Stomach smooth muscle (tissue), 2 donors: ENCODE results near the gene PLEKHO2.
A peak's percentile ranks its signal among the peaks of the same experiment; 100 is the strongest.

Experiments
- H3K27ac ChIP-seq: one replicate; pipeline ENCODE4 v1.7.0; 2013; ENCODE audit warnings: mild to moderate bottlenecking, low read length, inconsistent platforms
- H3K27me3 ChIP-seq, 2 donors: one replicate each; pipeline ENCODE4 v1.7.0; 2013; ENCODE audit warnings: low read length in 2 of 2; ENCODE audit not compliant: insufficient read depth in 2 of 2, control insufficient read depth in 1 of 2
- H3K36me3 ChIP-seq, 2 donors: one replicate each; pipeline ENCODE4 v1.7.0; 2013; ENCODE audit warnings: low read length in 2 of 2; ENCODE audit not compliant: control insufficient read depth in 2 of 2, insufficient read depth in 2 of 2
- H3K4me1 ChIP-seq: one replicate; pipeline ENCODE4 v1.7.0; 2013; ENCODE audit warnings: low read length; ENCODE audit not compliant: control insufficient read depth, insufficient read depth
- H3K4me3 ChIP-seq, 2 donors: one replicate each; pipeline ENCODE4 v1.7.0; 2013; ENCODE audit warnings: low read length in 2 of 2
- H3K9ac ChIP-seq, 2 donors: one replicate each; pipeline ENCODE4 v1.7.0; 2013; ENCODE audit warnings: low read length in 2 of 2, mild to moderate bottlenecking in 1 of 2
- H3K9me3 ChIP-seq, 2 donors: one replicate each; pipeline ENCODE4 v1.7.0; 2013; ENCODE audit warnings: low read length in 2 of 2; ENCODE audit not compliant: control insufficient read depth in 2 of 2
- donor health status: healthy.
- donor health status: Pancreatic carcinoma.

Gene PLEKHO2

DNA sequence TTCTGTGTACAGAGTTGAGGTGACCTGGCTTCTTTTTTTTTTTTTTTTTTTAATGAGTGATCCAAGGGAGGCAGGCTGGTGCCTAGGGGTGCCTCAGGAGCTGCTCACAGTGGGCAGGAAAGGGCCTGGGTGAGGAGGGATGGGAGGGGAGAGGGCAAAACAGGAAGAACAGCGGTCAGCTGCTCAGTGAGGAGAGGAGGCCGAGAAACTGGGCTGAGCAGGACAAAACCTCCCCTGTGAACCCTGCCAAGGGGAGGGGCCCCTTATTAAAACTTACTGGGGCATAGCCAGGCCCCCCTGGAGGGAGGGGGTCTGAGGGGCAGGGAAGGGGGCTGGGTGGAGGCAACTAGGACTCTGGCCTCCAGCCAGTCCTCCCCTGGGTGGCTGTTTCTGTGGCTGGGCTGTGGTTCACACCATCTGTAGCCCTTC, 3.5 kb downstream of the PLEKHO2 start:
- no peaks in the 10 kb centered on the region for H3K27me3 ChIP-seq

DNA sequence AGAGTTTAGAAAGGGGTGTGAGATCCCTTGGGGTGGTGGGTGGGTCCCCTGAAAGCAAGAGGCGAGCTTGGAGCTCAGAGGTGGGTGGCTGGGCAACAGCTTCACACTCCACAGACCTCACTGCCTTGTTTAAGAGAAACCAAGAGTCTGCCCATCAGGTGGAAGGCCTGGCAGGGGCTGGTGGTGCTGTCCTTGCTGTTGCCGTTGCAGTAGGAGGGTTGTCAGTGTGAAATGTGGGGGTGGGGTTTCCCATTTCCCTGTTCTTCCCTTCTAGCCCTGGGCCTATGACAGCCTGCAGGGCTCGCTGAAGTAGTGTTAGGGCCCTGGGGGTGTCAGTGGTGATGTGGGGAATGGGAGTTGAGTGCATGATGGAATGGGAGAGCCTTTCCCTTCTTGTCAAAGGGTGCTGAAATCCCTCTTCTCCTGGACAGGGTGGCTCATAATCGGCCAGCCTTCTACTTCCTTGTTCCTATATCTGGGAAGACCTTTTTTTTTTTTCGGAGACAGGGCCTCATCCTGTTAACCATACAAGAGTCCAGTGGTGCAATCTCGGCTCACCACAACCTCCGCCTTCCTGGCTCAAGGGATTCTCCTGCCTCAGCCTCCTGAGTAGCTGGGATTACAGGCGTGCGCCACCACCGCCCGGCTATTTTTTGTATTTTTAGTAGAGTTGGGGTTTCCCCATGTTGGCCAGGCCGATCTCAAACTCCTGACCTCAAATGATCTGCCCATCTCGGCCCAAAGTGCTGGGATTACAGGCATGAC, 4.3 kb downstream of the PLEKHO2 start:
- peaks cover 2 to 12% of the 10 kb centered on the region in 2 donors for H3K36me3 ChIP-seq
- peaks cover 57% of the 10 kb centered on the region for H3K4me1 ChIP-seq
- no peaks in the 10 kb centered on the region for H3K9me3 ChIP-seq
- peak overlapping the region; percentile 46 to 96 for H3K4me3 ChIP-seq
- no peaks in the 10 kb centered on the region for H3K27me3 ChIP-seq
- peak overlapping the region in 1 of 2 donors; percentile 61 for H3K9ac ChIP-seq
- peak overlapping the region; percentile 84 for H3K27ac ChIP-seq

More for the DNA sequence above, 3.5 kb downstream of the PLEKHO2 start:
- peaks cover 2 to 6% of the 10 kb centered on the region in 2 donors for H3K36me3 ChIP-seq
- H3K27ac ChIP-seq: peak overlapping the region; percentile 84
- H3K4me1 ChIP-seq: peaks cover 58% of the 10 kb centered on the region
- no peaks in the 10 kb centered on the region for H3K9me3 ChIP-seq
- H3K4me3 ChIP-seq: peak overlapping the region; percentile 67 to 96
- H3K9ac ChIP-seq: peak overlapping the region; percentile 61 to 73

DNA sequence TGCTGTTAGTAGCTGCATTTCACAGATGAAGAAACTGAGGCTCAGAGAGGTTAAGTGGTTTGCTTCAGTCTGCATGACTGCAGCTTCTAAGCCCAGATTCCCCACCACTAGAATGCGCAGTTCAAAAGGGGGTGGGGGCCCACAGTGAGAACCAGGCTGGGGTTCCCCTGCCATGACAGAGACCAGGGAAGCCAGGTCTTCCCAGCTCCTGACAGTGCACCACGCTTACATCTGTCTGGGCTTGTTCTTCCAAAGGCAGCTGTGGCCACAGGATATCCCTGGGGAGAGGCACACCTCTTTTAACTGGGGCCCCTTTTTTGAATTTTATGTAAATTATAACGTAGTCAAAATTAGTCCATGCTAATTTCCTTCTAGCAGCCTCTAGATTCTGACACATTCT, 5.3 kb downstream of the PLEKHO2 start:
- Histone ChIP-seq H3K4me1 (peaks cover 66% of the 10 kb centered on the region), H3K4me3 (no peak overlapping the region), H3K27ac (no peak overlapping the region), H3K9me3 (no peaks in the 10 kb centered on the region), H3K36me3 (peaks cover 2 to 12% of the 10 kb centered on the region in 2 donors), H3K27me3 (no peaks in the 10 kb centered on the region), H3K9ac (no peak overlapping the region)

DNA sequence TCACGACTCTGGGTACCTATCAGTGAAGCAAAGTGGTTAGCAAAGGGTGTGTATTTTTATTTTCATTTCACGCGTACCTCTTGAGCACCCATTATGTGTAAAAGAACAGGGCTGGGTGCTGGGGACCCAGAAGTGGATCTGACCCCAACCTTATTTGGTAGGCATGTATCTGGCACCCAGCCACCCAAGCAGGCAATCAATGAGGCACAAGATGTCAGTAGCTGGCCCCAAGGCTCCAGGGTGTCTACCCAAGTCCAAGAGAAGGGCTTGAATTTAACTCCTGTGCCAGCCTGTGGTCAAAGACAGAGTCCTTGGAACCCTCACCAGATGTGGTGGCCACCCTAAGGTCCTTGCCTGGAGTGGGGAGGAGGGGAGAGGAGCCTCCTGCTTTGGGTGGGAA, 5.7 kb downstream of the PLEKHO2 start:
- Histone ChIP-seq H3K36me3 (peaks cover 2 to 12% of the 10 kb centered on the region in 2 donors), H3K9ac (peak overlapping the region in 1 of 2 donors; percentile 13), H3K4me1 (peaks cover 69% of the 10 kb centered on the region), H3K27me3 (no peaks in the 10 kb centered on the region), H3K9me3 (no peaks in the 10 kb centered on the region), H3K4me3 (no peak overlapping the region), H3K27ac (peak overlapping the region; percentile 41)

DNA sequence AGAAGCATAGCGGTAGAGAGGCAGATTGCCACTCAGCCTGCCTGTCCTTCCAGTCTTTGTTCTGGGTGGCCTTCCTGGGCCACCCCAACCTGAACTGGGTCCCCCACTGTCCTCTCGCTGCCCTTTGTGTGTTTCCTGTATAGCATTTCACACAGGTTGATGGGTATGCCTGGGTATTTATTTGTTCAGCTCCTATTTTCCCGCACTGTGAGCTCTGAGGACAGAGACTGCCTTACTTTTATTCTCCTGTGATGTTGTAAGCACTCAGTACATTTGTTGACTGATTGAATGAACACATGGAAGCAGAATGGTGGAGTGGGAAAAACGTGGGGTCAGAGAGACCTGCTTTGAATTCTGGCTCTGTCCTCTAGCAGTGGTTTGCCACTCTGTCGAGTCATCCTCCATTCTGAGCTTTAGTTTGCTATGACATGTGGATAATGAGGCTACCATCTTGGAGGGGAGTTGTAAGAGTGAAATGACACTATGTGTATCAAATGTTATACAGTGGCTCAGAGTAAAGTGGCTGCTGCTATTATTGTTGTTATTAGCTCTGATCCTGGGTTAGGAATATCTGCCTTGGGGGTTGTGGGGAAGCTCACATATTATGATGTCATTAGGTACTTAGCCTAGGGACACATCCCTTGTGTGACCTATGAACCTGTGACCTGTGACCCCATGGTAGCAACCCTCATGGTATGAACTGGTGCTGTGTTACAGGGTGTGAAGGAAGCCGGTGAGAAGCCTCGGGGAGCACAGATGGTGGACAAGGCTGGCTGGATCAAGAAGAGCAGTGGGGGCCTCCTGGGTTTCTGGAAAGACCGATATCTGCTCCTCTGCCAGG, 6.4 kb downstream of the PLEKHO2 start:
- no peaks in the 10 kb centered on the region for H3K9me3 ChIP-seq
- H3K4me3 ChIP-seq: no peak overlapping the region
- H3K9ac ChIP-seq: peak overlapping the region in 1 of 2 donors; percentile 13
- H3K36me3 ChIP-seq: peaks cover 2 to 12% of the 10 kb centered on the region in 2 donors
- peaks cover 63% of the 10 kb centered on the region for H3K4me1 ChIP-seq
- no peaks in the 10 kb centered on the region for H3K27me3 ChIP-seq
- peak overlapping the region; percentile 41 for H3K27ac ChIP-seq

DNA sequence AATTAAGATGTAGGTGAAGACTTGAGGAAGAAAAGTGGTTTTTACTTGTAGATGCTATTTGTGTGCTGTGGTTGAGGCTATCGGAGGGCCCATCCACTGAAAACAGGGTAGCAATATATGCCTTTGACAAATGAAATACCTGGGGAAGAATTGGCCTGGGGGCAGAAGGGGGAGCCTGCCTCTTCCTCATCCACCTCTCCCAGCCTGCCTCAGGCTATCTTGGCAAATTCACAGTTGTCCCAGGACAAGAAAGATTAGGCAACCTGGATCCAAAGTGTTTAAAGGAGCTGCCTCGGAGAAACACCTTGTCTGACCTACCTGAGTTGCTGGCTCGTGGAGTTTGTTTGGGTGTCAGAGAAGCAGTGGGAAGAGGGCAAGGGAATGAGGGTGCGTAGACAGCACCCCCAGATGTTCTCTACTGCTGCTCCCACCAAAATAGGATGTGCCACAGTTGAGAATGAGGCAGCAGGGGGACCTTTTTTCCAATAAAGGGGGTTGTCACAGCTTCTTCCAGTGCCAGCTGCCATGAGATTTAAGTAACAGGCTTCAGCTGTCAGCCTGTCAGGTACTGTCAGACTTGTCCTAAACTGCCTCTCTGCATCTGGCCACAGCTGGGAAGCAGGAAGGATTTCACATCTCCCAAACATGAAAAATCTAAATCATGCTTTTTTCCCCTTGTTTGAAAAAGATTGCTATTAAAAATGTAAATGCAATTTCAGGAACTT, 9.2 kb downstream of the PLEKHO2 start:
- peaks cover 13 to 21% of the 10 kb centered on the region in 2 donors for H3K36me3 ChIP-seq
- peak overlapping the region; percentile 67 for H3K27ac ChIP-seq
- no peaks in the 10 kb centered on the region for H3K27me3 ChIP-seq
- peak overlapping the region; percentile 39 to 60 for H3K9ac ChIP-seq
- H3K4me1 ChIP-seq: peaks cover 59% of the 10 kb centered on the region
- H3K4me3 ChIP-seq: peak overlapping the region in 1 of 2 donors; percentile 47
- H3K9me3 ChIP-seq: no peaks in the 10 kb centered on the region

DNA sequence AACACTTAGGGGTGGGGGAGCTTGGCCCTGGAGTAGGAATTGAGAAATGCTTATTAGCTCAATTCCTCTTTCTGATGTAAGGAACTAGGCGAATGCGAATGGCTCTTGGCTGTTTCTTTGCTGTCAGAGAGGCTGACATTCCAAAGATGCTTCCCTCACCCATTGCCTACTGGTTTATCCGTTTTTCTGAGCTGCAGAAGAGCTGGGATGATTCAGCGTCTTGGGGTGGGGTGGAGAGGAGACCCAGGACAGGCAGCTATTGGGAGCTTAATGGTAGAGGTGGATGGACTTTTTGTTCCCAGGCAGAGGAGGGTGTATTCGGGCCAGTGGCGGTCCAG, 9.8 kb downstream of the PLEKHO2 start:
- no peaks in the 10 kb centered on the region for H3K27me3 ChIP-seq
- peak overlapping the region; percentile 43 to 47 for H3K4me3 ChIP-seq
- peak overlapping the region; percentile 36 to 39 for H3K9ac ChIP-seq
- peaks cover 17 to 21% of the 10 kb centered on the region in 2 donors for H3K36me3 ChIP-seq
- H3K9me3 ChIP-seq: no peaks in the 10 kb centered on the region
- peaks cover 61% of the 10 kb centered on the region for H3K4me1 ChIP-seq
- peak overlapping the region; percentile 67 for H3K27ac ChIP-seq

DNA sequence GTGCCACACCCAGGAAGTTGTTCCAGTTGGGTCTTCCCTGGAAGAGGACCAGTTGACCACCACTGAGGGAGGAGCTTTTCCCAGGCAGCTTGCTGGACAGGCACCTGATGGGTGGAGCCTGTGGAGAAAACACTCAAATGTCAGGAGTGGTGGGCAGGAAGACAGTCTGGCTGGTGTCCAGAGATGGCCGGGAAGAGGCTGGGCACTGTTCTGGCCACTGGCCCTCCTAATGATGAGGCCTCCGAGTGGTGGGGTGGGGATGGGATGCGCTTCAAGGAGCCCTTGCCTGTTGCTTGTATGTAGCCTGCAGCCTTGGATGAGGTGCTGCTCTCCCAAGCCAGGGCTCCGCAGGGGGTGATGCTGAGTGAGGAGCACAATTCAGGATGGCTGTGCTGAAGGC, 12.3 kb downstream of the PLEKHO2 start:
- H3K27ac ChIP-seq: peak overlapping the region; percentile 41
- H3K4me1 ChIP-seq: peaks cover 69% of the 10 kb centered on the region
- H3K27me3 ChIP-seq: no peaks in the 10 kb centered on the region
- no peaks in the 10 kb centered on the region for H3K9me3 ChIP-seq
- H3K36me3 ChIP-seq: peaks cover 17 to 21% of the 10 kb centered on the region in 2 donors
- peak overlapping the region in 1 of 2 donors; percentile 13 for H3K9ac ChIP-seq
- H3K4me3 ChIP-seq: no peak overlapping the region

DNA sequence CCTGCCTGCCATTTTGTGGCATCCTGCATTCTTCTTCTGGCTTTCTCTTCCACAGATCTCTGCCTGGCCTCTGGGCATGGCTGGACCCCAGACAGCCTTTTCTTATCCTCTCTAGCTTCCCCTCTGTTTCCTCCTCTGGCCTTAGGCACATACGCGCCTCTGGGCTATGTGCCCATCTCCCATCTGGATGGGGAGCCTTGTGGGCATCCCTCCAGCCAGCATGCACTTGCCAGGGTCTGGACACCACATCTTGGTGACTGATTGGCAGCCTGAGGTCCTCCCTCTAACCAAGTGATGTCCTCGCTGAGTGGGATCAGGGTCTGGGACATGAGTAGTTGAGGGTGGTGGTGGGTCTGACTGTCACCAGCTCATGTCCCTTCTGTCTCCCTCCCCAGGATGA, 12.8 kb downstream of the PLEKHO2 start:
- Histone ChIP-seq H3K36me3 (peaks cover 17 to 21% of the 10 kb centered on the region in 2 donors), H3K9me3 (no peaks in the 10 kb centered on the region), H3K4me1 (peaks cover 72% of the 10 kb centered on the region), H3K27ac (peak overlapping the region; percentile 41), H3K27me3 (no peaks in the 10 kb centered on the region), H3K4me3 (peak overlapping the region in 1 of 2 donors; percentile 22), H3K9ac (peak overlapping the region in 1 of 2 donors; percentile 13)

DNA sequence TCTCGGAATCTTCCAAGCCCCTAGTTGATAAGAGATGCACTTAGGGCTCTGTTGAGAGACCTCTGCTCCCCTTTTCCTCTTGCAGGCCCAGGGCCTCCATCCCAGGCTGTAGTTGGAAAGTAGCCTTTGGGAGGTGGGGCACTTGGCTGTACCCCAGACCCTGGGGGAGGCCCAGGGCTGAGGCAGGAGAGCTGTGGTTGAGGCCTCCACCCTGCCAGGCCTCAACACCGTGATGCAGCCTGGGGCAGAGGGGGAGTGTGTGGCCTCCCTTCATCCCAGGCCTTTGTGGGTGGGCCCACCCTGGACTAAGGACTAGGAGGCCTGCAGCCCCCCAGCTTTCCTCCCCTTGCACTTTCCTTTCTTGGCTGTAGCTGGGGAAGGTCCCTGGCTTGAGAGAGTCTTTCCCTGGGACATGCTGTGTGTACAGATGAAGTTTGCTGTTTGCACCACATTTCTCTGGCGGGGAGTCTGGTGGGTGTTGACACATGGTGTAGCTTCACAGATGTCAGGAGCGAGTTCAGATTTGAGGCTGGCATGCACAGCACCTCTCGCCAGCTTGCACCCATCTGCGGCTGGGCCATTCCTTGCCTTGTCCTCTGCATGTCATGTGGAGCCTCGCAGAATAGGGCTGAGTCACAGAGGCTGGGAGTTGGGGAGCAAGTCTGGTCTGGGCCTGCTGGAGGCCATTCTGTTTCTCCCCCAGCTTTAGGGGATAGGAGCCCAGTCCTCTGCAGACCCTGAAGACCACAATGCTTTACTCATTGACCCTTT, 13.7 kb downstream of the PLEKHO2 start:
- Histone ChIP-seq H3K36me3 (peaks cover 23 to 25% of the 10 kb centered on the region in 2 donors), H3K27ac (peak overlapping the region; percentile 67), H3K9ac (no peak overlapping the region), H3K4me3 (no peak overlapping the region), H3K27me3 (no peaks in the 10 kb centered on the region), H3K9me3 (no peaks in the 10 kb centered on the region), H3K4me1 (peaks cover 79% of the 10 kb centered on the region)
